Measurements from ENCODE around the gene SNAI3.
A peak's percentile ranks its signal among the peaks of the same experiment; 100 is the strongest.
"Not testable (repeated sequence)": the region's sequence is repeated elsewhere in the genome, so short reads cannot be mapped to it uniquely, and the experiment has no call there.

SNAI3 gene

GRCh38 chr16:88690341-88691128, 4.2 kb upstream of the SNAI3 start:
- no peak for DNase-seq

- DNase-seq: peak; percentile 70
Measured at GRCh38 chr16:88688013-88688778, 1.9 kb upstream of the SNAI3 start.

- no peak for DNase-seq
Measured at GRCh38 chr16:88687676-88688012, 1.3 kb upstream of the SNAI3 start.

GRCh38 chr16:88687254-88687576, 908 bp upstream of the SNAI3 start:
- DNase-seq: no peak

- peak; percentile 49 for DNase-seq
Measured at GRCh38 chr16:88686062-88686438, 257 bp downstream of the SNAI3 start.

- DNase-seq: no peak
Measured at GRCh38 chr16:88685156-88686061, 898 bp downstream of the SNAI3 start.

- DNase-seq: no peak
Measured at GRCh38 chr16:88684569-88685155, 1.6 kb downstream of the SNAI3 start.

- no peak for DNase-seq
Measured at GRCh38 chr16:88681709-88682451, 4.4 kb downstream of the SNAI3 start.

- no peak for DNase-seq
Measured at GRCh38 chr16:88681084-88681680, 5.1 kb downstream of the SNAI3 start.

GRCh38 chr16:88680554-88681083, 5.7 kb downstream of the SNAI3 start:
- no peak for DNase-seq

GRCh38 chr16:88678224-88678979, 7.9 kb downstream of the SNAI3 start:
- no peak for DNase-seq

- no peak for DNase-seq
Measured at GRCh38 chr16:88677721-88678120, 8.6 kb downstream of the SNAI3 start.

GRCh38 chr16:88676502-88677242, 9.6 kb downstream of the SNAI3 start:
- DNase-seq: no peak

GRCh38 chr16:88673716-88674379, 12.5 kb downstream of the SNAI3 start:
- no peak for DNase-seq

- DNase-seq: no peak
Measured at GRCh38 chr16:88672776-88673175, 13.5 kb downstream of the SNAI3 start.

GRCh38 chr16:88671806-88672205, 14.5 kb downstream of the SNAI3 start:
- no peak for DNase-seq

GRCh38 chr16:88669980-88670379, 16.3 kb downstream of the SNAI3 start:
- DNase-seq: no peak

GRCh38 chr16:88669493-88669892, 16.8 kb downstream of the SNAI3 start:
- DNase-seq: not testable (repeated sequence)

GRCh38 chr16:88667461-88667860, 18.8 kb downstream of the SNAI3 start:
- DNase-seq: no peak

GRCh38 chr16:88665570-88665969, 20.7 kb downstream of the SNAI3 start:
- DNase-seq: no peak
